Measurements from ENCODE around the gene POLR3G. TPM values are rescaled to one million over a fixed set of nuclear protein-coding genes. Genes with fewer than 3 reads are reported as not detected.

The POLR3G gene
- polyA plus RNA-seq, 1 experiment = 0.87 TPM

DNA sequence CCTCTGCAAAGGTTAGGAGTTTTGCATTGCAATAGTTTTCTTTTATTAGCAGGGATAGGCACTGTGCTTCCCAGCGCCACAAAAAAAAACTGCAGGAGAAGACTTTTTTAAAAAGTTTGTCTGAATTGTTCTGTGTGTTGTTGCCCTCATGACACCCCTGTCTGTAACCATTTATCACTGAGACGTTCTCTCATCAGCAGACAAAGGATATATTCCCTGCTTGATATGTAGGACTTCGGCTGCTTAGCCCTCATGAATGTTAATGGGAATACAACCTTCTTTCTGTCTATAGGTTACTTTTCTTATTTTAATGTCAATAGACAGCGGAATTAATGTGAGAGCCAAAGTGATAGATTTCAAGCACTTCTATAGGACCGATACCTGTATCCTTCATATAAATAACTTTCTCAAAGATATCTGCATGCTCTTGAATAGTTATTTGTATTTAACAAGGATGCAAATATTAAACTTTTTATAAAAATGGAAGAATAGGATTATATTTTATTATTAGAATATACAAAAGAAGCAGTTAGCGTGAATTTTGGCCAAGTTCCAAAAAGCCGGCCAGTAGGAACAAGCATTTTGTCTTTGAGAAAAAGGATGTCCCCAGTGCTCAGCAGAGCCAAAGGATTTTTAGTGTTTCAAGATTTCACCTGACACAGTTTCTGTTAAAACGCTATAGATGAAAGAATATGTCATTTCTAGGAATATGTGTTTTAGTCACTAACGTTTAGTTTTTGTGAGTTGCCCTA is 56.2 kb downstream of the POLR3G start:
- DNase-seq (ENCODE audit: low read depth) = no peak
- ChIA-PET POLR2A (no interaction called here), CTCF (interaction anchor here (0.6 to 1.9 kb wide), 10 partner anchors 10 to 104 kb away, joined by 3 to 44 read pairs (median 3); no protein-coding TSS in a partner anchor)
- Histone ChIP-seq H3K27me3 (ENCODE audit: control insufficient read depth, insufficient read depth, low read length) (peaks cover 6% of the 10 kb centered on the region), H3K4me3 (ENCODE audit: low read depth, low read length) (no peak overlapping the region), H3K36me3 (ENCODE audit: control insufficient read depth, insufficient read depth, low read length) (no peaks in the 10 kb centered on the region)
- TF ChIP-seq, protein P1, sequence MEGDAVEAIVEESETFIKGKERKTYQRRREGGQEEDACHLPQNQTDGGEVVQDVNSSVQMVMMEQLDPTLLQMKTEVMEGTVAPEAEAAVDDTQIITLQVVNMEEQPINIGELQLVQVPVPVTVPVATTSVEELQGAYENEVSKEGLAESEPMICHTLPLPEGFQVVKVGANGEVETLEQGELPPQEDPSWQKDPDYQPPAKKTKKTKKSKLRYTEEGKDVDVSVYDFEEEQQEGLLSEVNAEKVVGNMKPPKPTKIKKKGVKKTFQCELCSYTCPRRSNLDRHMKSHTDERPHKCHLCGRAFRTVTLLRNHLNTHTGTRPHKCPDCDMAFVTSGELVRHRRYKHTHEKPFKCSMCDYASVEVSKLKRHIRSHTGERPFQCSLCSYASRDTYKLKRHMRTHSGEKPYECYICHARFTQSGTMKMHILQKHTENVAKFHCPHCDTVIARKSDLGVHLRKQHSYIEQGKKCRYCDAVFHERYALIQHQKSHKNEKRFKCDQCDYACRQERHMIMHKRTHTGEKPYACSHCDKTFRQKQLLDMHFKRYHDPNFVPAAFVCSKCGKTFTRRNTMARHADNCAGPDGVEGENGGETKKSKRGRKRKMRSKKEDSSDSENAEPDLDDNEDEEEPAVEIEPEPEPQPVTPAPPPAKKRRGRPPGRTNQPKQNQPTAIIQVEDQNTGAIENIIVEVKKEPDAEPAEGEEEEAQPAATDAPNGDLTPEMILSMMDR (IDR thresholded peaks at IDR 0.05; ENCODE audit: insufficient read depth, low read depth, low read length) = no peak

DNA sequence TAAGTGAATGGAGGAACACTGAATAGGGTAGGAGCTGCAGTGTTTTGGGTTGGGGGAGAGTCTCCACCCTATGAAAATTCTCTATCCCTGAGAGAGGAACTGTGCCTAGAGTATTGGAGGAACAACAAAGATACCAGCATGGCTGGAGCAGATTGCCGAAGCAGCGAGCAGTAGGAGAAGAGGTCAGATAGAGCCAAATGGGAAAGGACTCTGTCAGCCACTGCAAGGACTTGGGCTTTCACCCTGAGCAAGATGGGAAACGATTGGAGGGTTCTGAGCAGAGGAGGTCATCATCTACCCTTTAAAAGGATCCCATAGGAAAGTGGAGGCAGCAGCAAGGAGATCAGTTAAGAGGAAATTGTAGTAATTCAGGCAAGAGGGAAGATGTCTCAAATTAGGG is 59.1 kb downstream of the POLR3G start:
- ChIA-PET POLR2A (no interaction called here), CTCF (interaction anchor here (1.9 kb wide), 1 partner anchor 94 kb away, joined by 6 read pairs; no protein-coding TSS in a partner anchor)
- Histone ChIP-seq H3K4me3 (ENCODE audit: low read depth, low read length) (no peak overlapping the region), H3K36me3 (ENCODE audit: control insufficient read depth, insufficient read depth, low read length) (no peaks in the 10 kb centered on the region), H3K27me3 (ENCODE audit: control insufficient read depth, insufficient read depth, low read length) (peaks cover 6% of the 10 kb centered on the region)
- DNase-seq (ENCODE audit: low read depth) = no peak
- TF ChIP-seq, protein P1 (IDR thresholded peaks at IDR 0.05; ENCODE audit: insufficient read depth, low read depth, low read length) = no peak

DNA sequence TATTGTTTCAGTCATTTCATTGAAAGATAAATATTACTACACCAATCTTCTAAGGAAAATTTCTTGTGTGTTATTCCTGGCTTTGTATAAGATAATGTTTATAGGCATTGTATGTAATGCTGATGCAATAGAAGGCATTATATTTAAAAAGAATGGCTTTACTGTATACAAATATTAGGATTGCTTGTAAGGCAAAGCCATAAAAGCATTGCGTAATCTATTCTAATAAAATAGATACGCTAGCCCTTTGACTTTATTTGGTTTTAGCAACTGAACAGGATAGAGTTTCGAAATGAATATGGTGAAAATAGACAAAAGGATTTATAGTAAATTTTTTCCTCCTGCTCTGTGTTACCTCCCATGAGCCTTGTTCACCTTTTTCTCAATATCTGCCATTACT is 60.3 kb downstream of the POLR3G start:
- Histone ChIP-seq H3K27me3 (ENCODE audit: control insufficient read depth, insufficient read depth, low read length) (peaks cover 6% of the 10 kb centered on the region), H3K36me3 (ENCODE audit: control insufficient read depth, insufficient read depth, low read length) (no peaks in the 10 kb centered on the region), H3K4me3 (ENCODE audit: low read depth, low read length) (no peak overlapping the region)
- DNase-seq (ENCODE audit: low read depth) = no peak
- POLR2A ChIA-PET = no interaction called here
- TF ChIP-seq, protein P1 (IDR thresholded peaks at IDR 0.05; ENCODE audit: insufficient read depth, low read depth, low read length) = no peak
- CTCF ChIA-PET = no interaction called here

DNA sequence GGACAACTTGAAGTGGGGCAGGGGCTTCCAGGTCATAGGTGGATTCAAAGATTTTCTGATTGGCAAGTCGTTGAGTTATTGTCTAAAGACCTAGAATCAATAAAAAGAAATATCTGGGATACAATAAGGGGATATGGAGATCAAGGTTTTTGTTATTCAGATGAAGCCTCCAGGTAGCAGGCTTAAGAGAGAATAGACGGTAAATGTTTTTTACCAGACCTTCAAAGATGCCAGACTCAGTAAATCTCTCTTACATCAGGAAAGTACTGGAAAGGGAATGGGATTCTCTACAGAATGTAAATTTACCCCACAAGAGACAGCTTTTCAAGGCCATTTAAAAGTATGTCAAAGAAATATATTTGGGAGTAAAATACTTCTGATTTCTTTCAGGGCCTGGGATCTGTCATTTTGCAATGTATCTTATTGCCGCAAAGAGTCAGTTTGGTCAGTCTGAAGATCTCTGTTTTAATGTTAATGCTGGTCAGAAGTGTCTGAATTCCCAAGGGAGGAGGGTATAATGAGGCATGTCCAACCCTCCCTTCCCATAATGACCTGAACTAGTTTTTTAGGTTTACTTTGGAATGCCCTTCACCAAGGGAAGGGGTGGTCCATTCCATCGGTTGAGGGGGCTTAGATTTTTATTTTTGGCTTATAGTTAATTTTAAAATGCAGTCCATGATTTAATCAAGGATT is 68.3 kb downstream of the POLR3G start:
- Histone ChIP-seq H3K36me3 (ENCODE audit: control insufficient read depth, insufficient read depth, low read length) (no peaks in the 10 kb centered on the region), H3K4me3 (ENCODE audit: low read depth, low read length) (no peak overlapping the region), H3K27me3 (ENCODE audit: control insufficient read depth, insufficient read depth, low read length) (peaks cover 3% of the 10 kb centered on the region)
- ChIA-PET POLR2A (no interaction called here), CTCF (no interaction called here)
- DNase-seq (ENCODE audit: low read depth) = no peak
- TF ChIP-seq, protein P1 (IDR thresholded peaks at IDR 0.05; ENCODE audit: insufficient read depth, low read depth, low read length) = no peak

DNA sequence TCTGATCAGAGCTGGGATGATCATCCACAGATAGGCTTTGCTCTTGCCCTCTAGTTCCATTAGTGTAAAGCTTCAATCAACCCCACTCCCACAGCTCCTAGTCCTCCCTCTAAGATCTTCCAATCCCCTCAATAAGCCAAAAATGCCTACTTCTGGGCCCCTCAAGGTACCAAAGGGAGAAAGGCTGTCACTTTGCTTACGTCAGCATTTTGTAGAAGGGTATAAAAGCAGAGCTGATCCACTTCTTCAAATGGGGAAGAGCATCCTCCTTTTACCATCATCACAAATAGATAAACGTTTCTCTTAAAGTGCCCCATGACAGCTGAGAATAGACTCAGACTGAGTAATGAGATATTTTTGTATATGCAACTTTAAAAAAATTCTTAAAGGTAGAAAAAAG is 70.8 kb downstream of the POLR3G start:
- H3K27me3 ChIP-seq (ENCODE audit: control insufficient read depth, insufficient read depth, low read length) = peaks cover 3% of the 10 kb centered on the region
- no peak for DNase-seq (ENCODE audit: low read depth)
- H3K36me3 ChIP-seq (ENCODE audit: control insufficient read depth, insufficient read depth, low read length) = no peaks in the 10 kb centered on the region
- no peak overlapping the region for H3K4me3 ChIP-seq (ENCODE audit: low read depth, low read length)
- ChIA-PET POLR2A (no interaction called here), CTCF (interaction anchor here (1.0 kb wide), 1 partner anchor 15 kb away, joined by 3 read pairs; no protein-coding TSS in a partner anchor)
- TF ChIP-seq, protein P1 (IDR thresholded peaks at IDR 0.05; ENCODE audit: insufficient read depth, low read depth, low read length) = no peak
